HEK293 (cell line): ENCODE data around the gene ADD1.

Experiments
- KLF1 ChIP-seq: fragments of 450-650 bp; formaldehyde crosslinking; IDR thresholded peaks from 2 replicates; pipeline ENCODE4 v1.5.1; 2016; ENCODE audit warnings: missing biosample characterization, missing genetic modification characterization
- ZNF223 ChIP-seq: fragments of 450-650 bp; formaldehyde crosslinking; IDR thresholded peaks from 2 replicates; pipeline ENCODE4 v1.5.1; 2016; ENCODE audit warnings: missing biosample characterization, missing genetic modification characterization
- ZNF335 ChIP-seq: fragments of 450-650 bp; formaldehyde crosslinking; conservative IDR thresholded peaks from 2 replicates; pipeline ENCODE4 v1.5.1; 2016; ENCODE audit warnings: missing biosample characterization, missing genetic modification characterization
- ZNF76 ChIP-seq: fragments of 450-650 bp; formaldehyde crosslinking; IDR thresholded peaks from 2 replicates; pipeline ENCODE4; 2016; ENCODE audit warnings: low read depth, missing biosample characterization, missing genetic modification characterization, borderline replicate concordance
- TF ChIP-seq, protein P1 (sequence below): fragments of 450-650 bp; formaldehyde crosslinking; IDR thresholded peaks from 2 replicates; pipeline ENCODE4 v1.5.1; 2016; ENCODE audit warnings: missing biosample characterization, missing genetic modification characterization
- TF ChIP-seq, protein P2 (sequence below): fragments of 450-650 bp; formaldehyde crosslinking; IDR thresholded peaks from 2 replicates; pipeline ENCODE4; 2016; ENCODE audit warnings: missing biosample characterization, missing genetic modification characterization
- TF ChIP-seq, protein P3 (sequence below): fragments of 450-650 bp; formaldehyde crosslinking; conservative IDR thresholded peaks from 2 replicates; pipeline ENCODE4 v1.5.1; 2016; ENCODE audit warnings: low read depth, missing biosample characterization, missing genetic modification characterization

DNA sequence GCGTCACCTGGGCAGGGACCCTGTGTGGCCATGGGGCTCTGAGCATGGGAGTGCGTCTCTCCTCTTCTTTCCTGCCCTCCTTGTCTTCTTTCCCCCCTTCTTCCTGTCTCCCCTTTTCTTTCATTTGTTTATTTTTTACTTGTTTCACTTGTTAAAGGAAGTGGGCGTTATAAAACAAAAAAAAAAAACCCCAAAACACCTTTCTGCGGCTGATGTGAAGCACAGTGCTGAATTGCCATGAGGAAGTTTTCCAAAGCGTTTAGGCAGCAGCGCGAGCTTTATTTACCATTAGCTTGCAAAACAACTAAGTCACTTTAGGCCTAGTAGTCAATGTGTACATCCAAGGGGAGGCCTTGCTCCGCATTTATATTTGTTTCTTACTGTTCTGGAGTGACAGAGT is 62.6 kb downstream of the ADD1 start:
- TF ChIP-seq, protein P1, sequence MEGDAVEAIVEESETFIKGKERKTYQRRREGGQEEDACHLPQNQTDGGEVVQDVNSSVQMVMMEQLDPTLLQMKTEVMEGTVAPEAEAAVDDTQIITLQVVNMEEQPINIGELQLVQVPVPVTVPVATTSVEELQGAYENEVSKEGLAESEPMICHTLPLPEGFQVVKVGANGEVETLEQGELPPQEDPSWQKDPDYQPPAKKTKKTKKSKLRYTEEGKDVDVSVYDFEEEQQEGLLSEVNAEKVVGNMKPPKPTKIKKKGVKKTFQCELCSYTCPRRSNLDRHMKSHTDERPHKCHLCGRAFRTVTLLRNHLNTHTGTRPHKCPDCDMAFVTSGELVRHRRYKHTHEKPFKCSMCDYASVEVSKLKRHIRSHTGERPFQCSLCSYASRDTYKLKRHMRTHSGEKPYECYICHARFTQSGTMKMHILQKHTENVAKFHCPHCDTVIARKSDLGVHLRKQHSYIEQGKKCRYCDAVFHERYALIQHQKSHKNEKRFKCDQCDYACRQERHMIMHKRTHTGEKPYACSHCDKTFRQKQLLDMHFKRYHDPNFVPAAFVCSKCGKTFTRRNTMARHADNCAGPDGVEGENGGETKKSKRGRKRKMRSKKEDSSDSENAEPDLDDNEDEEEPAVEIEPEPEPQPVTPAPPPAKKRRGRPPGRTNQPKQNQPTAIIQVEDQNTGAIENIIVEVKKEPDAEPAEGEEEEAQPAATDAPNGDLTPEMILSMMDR (tag by site-specific recombination) = no peak
- no peak for TF ChIP-seq KLF1 (tag by site-specific recombination)
- TF ChIP-seq ZNF335 (tag by site-specific recombination) = no peak
- TF ChIP-seq, protein P2, sequence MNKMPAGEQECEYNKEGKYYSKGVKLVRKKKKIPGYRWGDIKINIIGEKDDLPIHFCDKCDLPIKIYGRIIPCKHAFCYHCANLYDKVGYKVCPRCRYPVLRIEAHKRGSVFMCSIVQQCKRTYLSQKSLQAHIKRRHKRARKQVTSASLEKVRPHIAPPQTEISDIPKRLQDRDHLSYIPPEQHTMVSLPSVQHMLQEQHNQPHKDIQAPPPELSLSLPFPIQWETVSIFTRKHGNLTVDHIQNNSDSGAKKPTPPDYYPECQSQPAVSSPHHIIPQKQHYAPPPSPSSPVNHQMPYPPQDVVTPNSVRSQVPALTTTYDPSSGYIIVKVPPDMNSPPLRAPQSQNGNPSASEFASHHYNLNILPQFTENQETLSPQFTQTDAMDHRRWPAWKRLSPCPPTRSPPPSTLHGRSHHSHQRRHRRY (tag by site-specific recombination) = no peak
- TF ChIP-seq ZNF223 (tag by site-specific recombination) = no peak
- TF ChIP-seq, protein P3, sequence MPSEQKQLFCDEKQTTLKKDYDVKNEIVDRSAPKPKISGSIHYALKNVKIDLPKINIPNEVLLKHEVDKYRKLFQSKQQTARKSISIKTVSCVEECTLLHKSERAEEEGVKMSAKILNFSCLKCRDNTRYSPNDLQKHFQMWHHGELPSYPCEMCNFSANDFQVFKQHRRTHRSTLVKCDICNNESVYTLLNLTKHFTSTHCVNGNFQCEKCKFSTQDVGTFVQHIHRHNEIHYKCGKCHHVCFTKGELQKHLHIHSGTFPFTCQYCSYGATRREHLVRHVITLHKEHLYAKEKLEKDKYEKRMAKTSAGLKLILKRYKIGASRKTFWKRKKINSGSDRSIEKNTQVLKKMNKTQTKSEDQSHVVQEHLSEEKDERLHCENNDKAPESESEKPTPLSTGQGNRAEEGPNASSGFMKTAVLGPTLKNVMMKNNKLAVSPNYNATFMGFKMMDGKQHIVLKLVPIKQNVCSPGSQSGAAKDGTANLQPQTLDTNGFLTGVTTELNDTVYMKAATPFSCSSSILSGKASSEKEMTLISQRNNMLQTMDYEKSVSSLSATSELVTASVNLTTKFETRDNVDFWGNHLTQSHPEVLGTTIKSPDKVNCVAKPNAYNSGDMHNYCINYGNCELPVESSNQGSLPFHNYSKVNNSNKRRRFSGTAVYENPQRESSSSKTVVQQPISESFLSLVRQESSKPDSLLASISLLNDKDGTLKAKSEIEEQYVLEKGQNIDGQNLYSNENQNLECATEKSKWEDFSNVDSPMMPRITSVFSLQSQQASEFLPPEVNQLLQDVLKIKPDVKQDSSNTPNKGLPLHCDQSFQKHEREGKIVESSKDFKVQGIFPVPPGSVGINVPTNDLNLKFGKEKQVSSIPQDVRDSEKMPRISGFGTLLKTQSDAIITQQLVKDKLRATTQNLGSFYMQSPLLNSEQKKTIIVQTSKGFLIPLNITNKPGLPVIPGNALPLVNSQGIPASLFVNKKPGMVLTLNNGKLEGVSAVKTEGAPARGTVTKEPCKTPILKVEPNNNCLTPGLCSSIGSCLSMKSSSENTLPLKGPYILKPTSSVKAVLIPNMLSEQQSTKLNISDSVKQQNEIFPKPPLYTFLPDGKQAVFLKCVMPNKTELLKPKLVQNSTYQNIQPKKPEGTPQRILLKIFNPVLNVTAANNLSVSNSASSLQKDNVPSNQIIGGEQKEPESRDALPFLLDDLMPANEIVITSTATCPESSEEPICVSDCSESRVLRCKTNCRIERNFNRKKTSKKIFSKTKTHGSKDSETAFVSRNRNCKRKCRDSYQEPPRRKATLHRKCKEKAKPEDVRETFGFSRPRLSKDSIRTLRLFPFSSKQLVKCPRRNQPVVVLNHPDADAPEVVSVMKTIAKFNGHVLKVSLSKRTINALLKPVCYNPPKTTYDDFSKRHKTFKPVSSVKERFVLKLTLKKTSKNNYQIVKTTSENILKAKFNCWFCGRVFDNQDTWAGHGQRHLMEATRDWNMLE (tag by site-specific recombination) = no peak
- no peak for TF ChIP-seq ZNF76 (tag by site-specific recombination)
